ENCODE results near the gene RCOR3.

- TF ChIP-seq RARB (CRISPR knock-in tag; IDR thresholded peaks at IDR 0.05) (no peak), ZNF565 (CRISPR knock-in tag; conservative IDR thresholded peaks at IDR 0.05; ENCODE audit: low read depth) (no peak), PATZ1 (CRISPR knock-in tag; IDR thresholded peaks at IDR 0.05; ENCODE audit: borderline replicate concordance) (no peak), ESRRG (CRISPR knock-in tag; IDR thresholded peaks at IDR 0.05) (no peak)
Measured at GRCh38 chr1:211349741-211350140, 90.6 kb downstream of the RCOR3 start.

Data from SK-N-SH treated with all-trans-retinoic acid at 6 μM for 48 hours (cell line).